Peyer's patch (tissue), 4 donors: ENCODE results near the gene LASP1NB.

ENCODE experiments used
- CTCF ChIP-seq, 6 experiments: fragments of 450-650 bp in 4 of 6; fragments of 200-600 bp in 2 of 6; sonication (generic) in 1 of 6; IDR thresholded peaks; one replicate each; pipeline ENCODE4 v1.5.1; 2017 to 2019; ENCODE audit warnings: antibody characterized with exemption in 6 of 6, mild to moderate bottlenecking in 3 of 6, moderate library complexity in 1 of 6
- POLR2A ChIP-seq, 2 donors: fragments of 450-650 bp; IDR thresholded peaks; one replicate each; pipeline ENCODE4 v1.5.1; 2017; ENCODE audit warnings: antibody characterized with exemption in 2 of 2, mild to moderate bottlenecking in 2 of 2, moderate library complexity in 2 of 2

GRCh38 chr17:38898291-38898679, 27.1 kb upstream of the LASP1NB start:
- TF ChIP-seq CTCF (IDR thresholded peaks at IDR 0.05) (no peak), POLR2A (IDR thresholded peaks at IDR 0.05) (peak; percentile 18 to 23)
